HCT116 (cell line): ENCODE measurements around the gene E4F1.

Experiments
- ATF3 ChIP-seq: IDR thresholded peaks from 2 replicates; pipeline ENCODE4 v1.6.1; 2012
- CTCF ChIP-seq, 3 experiments: fragments of 200-600 bp in 1 of 3; sonication (generic) in 1 of 3; IDR thresholded peaks in 2 of 3; conservative IDR thresholded peaks in 1 of 3; 2 replicates each; pipeline ENCODE4 v1.5.1; 2012 to 2017; ENCODE audit warnings: low read depth in 2 of 3, low read length in 2 of 3, antibody characterized with exemption in 1 of 3, borderline replicate concordance in 1 of 3, control low read depth in 1 of 3, mild to moderate bottlenecking in 1 of 3, mixed read lengths in 1 of 3, mixed run types in 1 of 3, moderate library complexity in 1 of 3; ENCODE audit not compliant: insufficient read depth in 1 of 3
- EZH2 ChIP-seq: fragments of 200-600 bp; sonication (generic); IDR thresholded peaks from 2 replicates; pipeline ENCODE4 v1.6.1; 2017; ENCODE audit warnings: antibody characterized with exemption, mixed run types
- EZH2phosphoT487 ChIP-seq: fragments of 200-600 bp; IDR thresholded peaks from 2 replicates; pipeline ENCODE4 v1.6.1; 2018; ENCODE audit warnings: antibody characterized with exemption, borderline replicate concordance
- POLR2A ChIP-seq: IDR thresholded peaks from 2 replicates; pipeline ENCODE4 v1.7.0; 2011; ENCODE audit warnings: borderline replicate concordance; ENCODE audit not compliant: insufficient read depth, insufficient read length; ENCODE audit errors: extremely low read depth
- POLR2AphosphoS5 ChIP-seq: IDR thresholded peaks from 2 replicates; pipeline ENCODE4 v1.6.1; 2011; ENCODE audit warnings: mild to moderate bottlenecking, low read depth, low read length, moderate library complexity
- REST ChIP-seq: IDR thresholded peaks from 2 replicates; pipeline ENCODE4 v1.6.1; 2012; ENCODE audit warnings: low read depth
- SP1 ChIP-seq: IDR thresholded peaks from 2 replicates; pipeline ENCODE4 v1.6.1; 2012; ENCODE audit warnings: low read depth
- ZNF274 ChIP-seq: fragments of 200-500 bp; sonication (Bioruptor generic); IDR thresholded peaks from 2 replicates; pipeline ENCODE4 v1.6.1; 2014; ENCODE audit warnings: mild to moderate bottlenecking, low read depth, low read length, inconsistent platforms

- TF ChIP-seq CTCF (IDR thresholded peaks at IDR 0.05 in 2 of 3, conservative IDR thresholded peaks at IDR 0.05 in 1 of 3; ENCODE audit: borderline replicate concordance in 1 of 3, insufficient read depth in 1 of 3, low read depth in 2 of 3, low read length in 2 of 3), result no peak
- TF ChIP-seq POLR2AphosphoS5, result no peak
- TF ChIP-seq SP1, result no peak
- no peak for TF ChIP-seq EZH2phosphoT487
- TF ChIP-seq POLR2A, result no peak
- TF ChIP-seq REST, result no peak
- TF ChIP-seq ZNF274, result no peak
- no peak for TF ChIP-seq ATF3
- no peak for TF ChIP-seq EZH2
These were observed 14.6 kb upstream of the E4F1 start for GRCh38 chr16:2208772-2209171.
